IMR-90 (cell line): ENCODE measurements around the gene P2RX3. TPM values are rescaled to one million over a fixed set of nuclear protein-coding genes. Genes with fewer than 3 reads are reported as not detected.

Source experiments
- ATAC-seq: fragments of 200-7000 bp; cut with Tn5 transposase; 2 replicates; pipeline ENCODE4 v1.9.1; 2020; ENCODE audit warnings: low read depth, mild to moderate bottlenecking, moderate library complexity
- BruUV-seq: library from RNA; stranded (reverse); fragments of 400-500 nt; replicated peaks from 2 replicates; lab custom pipeline; 2021; lab: Mats Ljungman, UMichigan
- CTCF ChIA-PET: fragments of 300-600 bp; formaldehyde crosslinking; extraction: SDS; loops from one replicate; lab custom pipeline; 2021; ENCODE audit warnings: antibody characterized with exemption; lab: Yijun Ruan, JAX
- POLR2A ChIA-PET: fragments of 300-600 bp; sonication (Branson Sonifier 250); formaldehyde crosslinking; loops from one replicate; lab custom pipeline; 2022; ENCODE audit warnings: antibody characterized with exemption; ENCODE audit not compliant: unreplicated experiment; lab: Charles Lee
- DNase-seq: peaks from one replicate; pipeline ENCODE4 v3.0.0; 2013
- H2AFZ ChIP-seq: replicated peaks from 2 replicates; pipeline ENCODE3; 2013; ENCODE audit warnings: low read length, mild to moderate bottlenecking; ENCODE audit not compliant: poor library complexity
- H2AK5ac ChIP-seq: 2 replicates; pipeline ENCODE4 v1.6.1; 2013; ENCODE audit warnings: low read depth, low read length, inconsistent platforms
- H2AK9ac ChIP-seq: replicated peaks from 2 replicates; pipeline ENCODE3; 2013; ENCODE audit warnings: mild to moderate bottlenecking, low read depth, low read length, moderate library complexity; ENCODE audit not compliant: poor library complexity
- H2BK120ac ChIP-seq: 2 replicates; pipeline ENCODE4 v1.6.1; 2013; ENCODE audit warnings: low read depth, low read length, inconsistent platforms
- H2BK15ac ChIP-seq: 3 replicates; pipeline ENCODE4 v1.6.1; 2013; ENCODE audit warnings: low read depth, low read length, inconsistent platforms
- H2BK20ac ChIP-seq: 2 replicates; pipeline ENCODE4 v1.6.1; 2013; ENCODE audit warnings: low read depth, mild to moderate bottlenecking, inconsistent platforms, low read length, moderate library complexity
- H2BK5ac ChIP-seq: 2 replicates; pipeline ENCODE4 v1.6.1; 2013; ENCODE audit warnings: mild to moderate bottlenecking, low read depth, low read length, inconsistent platforms; ENCODE audit not compliant: poor library complexity, severe bottlenecking
- H3K14ac ChIP-seq: replicated peaks from 2 replicates; pipeline ENCODE4 v1.6.1; 2013; ENCODE audit warnings: low read depth, low read length, inconsistent platforms
- H3K18ac ChIP-seq: 2 replicates; pipeline ENCODE4 v1.6.1; 2013; ENCODE audit warnings: low read depth, low read length, control low read depth
- H3K23ac ChIP-seq: 2 replicates; pipeline ENCODE4 v1.6.1; 2013; ENCODE audit warnings: low read depth, low read length, inconsistent platforms
- H3K27ac ChIP-seq: 2 replicates; pipeline ENCODE4 v1.5.1; 2013; ENCODE audit warnings: mild to moderate bottlenecking, control low read depth, low read length; ENCODE audit not compliant: insufficient read depth
- H3K27me3 ChIP-seq: 2 replicates; pipeline ENCODE4 v1.6.1; 2013; ENCODE audit warnings: low read length; ENCODE audit not compliant: control insufficient read depth, insufficient read depth
- H3K36me3 ChIP-seq: 2 replicates; pipeline ENCODE4 v1.6.1; 2013; ENCODE audit warnings: low read length, mixed read lengths; ENCODE audit not compliant: control insufficient read depth, insufficient read depth
- H3K4ac ChIP-seq: 2 replicates; pipeline ENCODE4 v1.6.1; 2013; ENCODE audit warnings: low read depth, low read length, inconsistent platforms
- H3K4me1 ChIP-seq: 2 replicates; pipeline ENCODE4 v1.6.1; 2013; ENCODE audit warnings: low read length, mixed read lengths; ENCODE audit not compliant: control insufficient read depth, insufficient read depth
- H3K4me2 ChIP-seq: 2 replicates; pipeline ENCODE4 v1.6.1; 2013; ENCODE audit warnings: low read depth, mild to moderate bottlenecking, control low read depth, low read length, moderate library complexity
- H3K4me3 ChIP-seq: 2 replicates; pipeline ENCODE4 v1.5.1; 2013; ENCODE audit warnings: low read depth, mild to moderate bottlenecking, control low read depth, low read length, moderate library complexity; ENCODE audit not compliant: insufficient read depth
- H3K56ac ChIP-seq: 2 replicates; pipeline ENCODE4 v1.6.1; 2013; ENCODE audit warnings: low read length, inconsistent platforms; ENCODE audit not compliant: insufficient read depth; ENCODE audit errors: extremely low read depth
- H3K79me1 ChIP-seq, 2 experiments: 2 replicates each; pipeline ENCODE4 v1.6.1; 2013; ENCODE audit warnings: low read length in 2 of 2, inconsistent platforms in 1 of 2, low read depth in 1 of 2
- H3K9ac ChIP-seq: 2 replicates; pipeline ENCODE4 v1.6.1; 2013; ENCODE audit warnings: low read depth, low read length, control low read depth
- H3K9me1 ChIP-seq: 2 replicates; pipeline ENCODE4 v1.6.1; 2013; ENCODE audit warnings: low read length, inconsistent platforms; ENCODE audit not compliant: insufficient read depth
- H3K9me3 ChIP-seq: 2 replicates; pipeline ENCODE4 v1.6.1; 2013; ENCODE audit warnings: low read length; ENCODE audit not compliant: control insufficient read depth, insufficient read depth
- H4K20me1 ChIP-seq: 2 replicates; pipeline ENCODE4 v1.6.1; 2013; ENCODE audit warnings: low read length, inconsistent platforms; ENCODE audit not compliant: insufficient read depth
- H4K5ac ChIP-seq: 2 replicates; pipeline ENCODE4 v1.6.1; 2013; ENCODE audit warnings: mild to moderate bottlenecking, low read depth, low read length, control low read depth
- H4K8ac ChIP-seq, 2 experiments: 2 replicates each; pipeline ENCODE4 v1.6.1; 2013; ENCODE audit warnings: low read depth in 2 of 2, low read length in 2 of 2, control low read depth in 1 of 2, inconsistent platforms in 1 of 2
- H4K91ac ChIP-seq: 2 replicates; pipeline ENCODE4 v1.6.1; 2013; ENCODE audit warnings: low read depth, low read length, inconsistent platforms; ENCODE audit not compliant: insufficient read depth
- FOS ChIP-seq: fragments of 150-350 bp; IDR thresholded peaks from 2 replicates; pipeline ENCODE4 v1.6.1; 2016; ENCODE audit warnings: low read depth, low read length
- MAZ ChIP-seq: IDR thresholded peaks from 2 replicates; pipeline ENCODE4 v1.6.1; 2012; ENCODE audit warnings: low read depth, mild to moderate bottlenecking, low read length, improper control_type of control experiment, moderate library complexity, borderline replicate concordance
- MXI1 ChIP-seq: IDR thresholded peaks from 2 replicates; pipeline ENCODE4 v1.6.1; 2012; ENCODE audit warnings: low read depth, mild to moderate bottlenecking, low read length, moderate library complexity, borderline replicate concordance
- NFE2L2 ChIP-seq: fragments of 150-350 bp; IDR thresholded peaks from 2 replicates; pipeline ENCODE4 v1.6.1; 2016; ENCODE audit warnings: low read depth, mild to moderate bottlenecking, low read length
- POLR2A ChIP-seq: IDR thresholded peaks from 2 replicates; pipeline ENCODE4 v1.6.1; 2012; ENCODE audit warnings: mild to moderate bottlenecking, low read depth, low read length
- RAD21 ChIP-seq: IDR thresholded peaks from 2 replicates; pipeline ENCODE4 v1.6.1; 2012; ENCODE audit warnings: low read length, improper control_type of control experiment
- WGBS, 2 experiments: methylation state at CpG; one replicate each; pipeline versions ENCODE4 v1.1.5 to v1.1.7; 2013; ENCODE audit warnings: missing lambda C conversion rate in 2 of 2; ENCODE audit not compliant: insufficient read length in 1 of 2; ENCODE audit errors: extremely low coverage in 2 of 2; 5-methylcytosine and 5-hydroxymethylcytosine counted together
- dilution Hi-C: fragments of 300-500 bp; cut with HindIII; formaldehyde crosslinking; loops from one replicate; pipeline ENCODE4 v1.14.3; 2018; ENCODE audit warnings: low sequenced_read_pairs; ENCODE audit not compliant: unreplicated experiment
- in situ Hi-C: fragments of 300-500 bp; cut with MboI; formaldehyde crosslinking; loops from 3 replicates; pipeline ENCODE4 v1.14.3; 2019; ENCODE audit warnings: low sequenced_read_pairs, inconsistent platforms, mixed read lengths
- intact Hi-C: fragments of 100-400 bp; cut with micrococcal nuclease; formaldehyde crosslinking; loops from 2 replicates; pipeline ENCODE4 v1.10.0; 2022
- polyA plus RNA-seq, 3 experiments: library from polyadenylated mRNA; depleted of rRNA; stranded (reverse); fragments of >200 nt; gene quantifications; 2 replicates each; pipeline ENCODE4 v1.2.3, GENCODE V29; 2012; ENCODE audit warnings: low replicate concordance in 1 of 3
- total RNA-seq: library from RNA; depleted of rRNA; stranded (reverse); fragments of >200 nt; gene quantifications from 2 replicates; pipeline ENCODE4 v1.2.3, GENCODE V29; 2012
- TF ChIP-seq, protein P1 (sequence below): fragments of 150-350 bp; IDR thresholded peaks from 2 replicates; pipeline ENCODE4 v1.6.1; 2016; ENCODE audit warnings: low read depth, mild to moderate bottlenecking, low read length, moderate library complexity, borderline replicate concordance
- TF ChIP-seq, protein P2 (sequence below): fragments of 150-350 bp; IDR thresholded peaks from 2 replicates; pipeline ENCODE4 v1.6.1; 2017; ENCODE audit warnings: mild to moderate bottlenecking, antibody characterized with exemption, low read length, low read depth
- TF ChIP-seq, protein P3 (sequence below): conservative IDR thresholded peaks from 2 replicates; pipeline ENCODE4 v1.5.1; 2012; ENCODE audit warnings: mild to moderate bottlenecking, low read depth, low read length, improper control_type of control experiment

P2RX3 gene
- total and polyA plus RNA-seq, 2 of the 4 experiments (the other 2 are of a cell fraction): not detected

DNA sequence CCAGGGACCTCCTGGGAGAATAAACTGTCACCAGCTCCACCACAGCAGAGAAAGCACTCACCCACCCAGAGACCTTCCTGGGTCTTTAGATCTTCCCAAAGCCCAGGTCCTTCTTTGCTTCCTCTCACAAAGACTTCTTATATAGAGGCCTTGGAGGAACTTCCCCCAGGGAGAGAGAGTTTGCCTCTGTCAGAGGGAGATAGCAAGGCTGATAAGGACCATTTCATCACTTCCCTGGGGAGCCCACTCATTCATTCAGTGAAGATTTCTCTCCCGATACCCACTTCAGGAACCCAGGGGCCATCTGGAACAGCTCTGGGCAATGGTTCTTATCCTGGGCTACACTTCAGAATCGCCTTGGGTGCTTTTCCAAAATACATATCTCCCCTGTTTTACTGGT is 52.4 kb downstream of the P2RX3 start, which contains the start of gene PRG2:
Gene PRG2 (minus strand): TSS at position 116 of the 400 bp plus-strand sequence. CDS start 706 bp downstream, outside the sequence.
- Histone ChIP-seq H3K4ac (no peak within 1 kb of the TSS), H3K4me2 (no peak within 1 kb of the TSS), H3K9me1 (no peaks in the 10 kb centered on the region), H3K9ac (no peak within 1 kb of the TSS), H3K9me3 (no peaks in the 10 kb centered on the region), H3K27me3 (peaks cover 40% of the 10 kb centered on the region), H4K8ac (no peak within 1 kb of the TSS), H3K4me3 (no peak within 1 kb of the TSS), H2BK120ac (no peak within 1 kb of the TSS), H3K18ac (no peak within 1 kb of the TSS), H3K79me1 (no peaks in the 10 kb centered on the region), H2AK9ac (no peak within 1 kb of the TSS), H4K20me1 (no peaks in the 10 kb centered on the region), H3K56ac (no peak within 1 kb of the TSS), H3K14ac (no peak within 1 kb of the TSS), H2BK20ac (no peak within 1 kb of the TSS), H2BK5ac (no peak within 1 kb of the TSS), H2BK15ac (no peak within 1 kb of the TSS), H2AFZ (no peak within 1 kb of the TSS), H3K36me3 (no peaks in the 10 kb centered on the region), H3K23ac (no peak within 1 kb of the TSS), H2AK5ac (no peak within 1 kb of the TSS), H3K4me1 (no peaks in the 10 kb centered on the region), H3K27ac (no peak within 1 kb of the TSS), H4K91ac (no peak within 1 kb of the TSS), H4K5ac (no peak within 1 kb of the TSS)
- ChIA-PET POLR2A (no interaction called here), CTCF (no interaction called here)
- TF ChIP-seq, protein P1, sequence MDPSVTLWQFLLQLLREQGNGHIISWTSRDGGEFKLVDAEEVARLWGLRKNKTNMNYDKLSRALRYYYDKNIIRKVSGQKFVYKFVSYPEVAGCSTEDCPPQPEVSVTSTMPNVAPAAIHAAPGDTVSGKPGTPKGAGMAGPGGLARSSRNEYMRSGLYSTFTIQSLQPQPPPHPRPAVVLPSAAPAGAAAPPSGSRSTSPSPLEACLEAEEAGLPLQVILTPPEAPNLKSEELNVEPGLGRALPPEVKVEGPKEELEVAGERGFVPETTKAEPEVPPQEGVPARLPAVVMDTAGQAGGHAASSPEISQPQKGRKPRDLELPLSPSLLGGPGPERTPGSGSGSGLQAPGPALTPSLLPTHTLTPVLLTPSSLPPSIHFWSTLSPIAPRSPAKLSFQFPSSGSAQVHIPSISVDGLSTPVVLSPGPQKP: no peak
- no peak for TF ChIP-seq MXI1
- TF ChIP-seq MAZ: no peak
- no peak for TF ChIP-seq FOS
- TF ChIP-seq, protein P2, sequence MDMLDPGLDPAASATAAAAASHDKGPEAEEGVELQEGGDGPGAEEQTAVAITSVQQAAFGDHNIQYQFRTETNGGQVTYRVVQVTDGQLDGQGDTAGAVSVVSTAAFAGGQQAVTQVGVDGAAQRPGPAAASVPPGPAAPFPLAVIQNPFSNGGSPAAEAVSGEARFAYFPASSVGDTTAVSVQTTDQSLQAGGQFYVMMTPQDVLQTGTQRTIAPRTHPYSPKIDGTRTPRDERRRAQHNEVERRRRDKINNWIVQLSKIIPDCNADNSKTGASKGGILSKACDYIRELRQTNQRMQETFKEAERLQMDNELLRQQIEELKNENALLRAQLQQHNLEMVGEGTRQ: no peak
- no peak for TF ChIP-seq POLR2A
- no peak for TF ChIP-seq NFE2L2
- no peak for TF ChIP-seq RAD21
- TF ChIP-seq, protein P3, sequence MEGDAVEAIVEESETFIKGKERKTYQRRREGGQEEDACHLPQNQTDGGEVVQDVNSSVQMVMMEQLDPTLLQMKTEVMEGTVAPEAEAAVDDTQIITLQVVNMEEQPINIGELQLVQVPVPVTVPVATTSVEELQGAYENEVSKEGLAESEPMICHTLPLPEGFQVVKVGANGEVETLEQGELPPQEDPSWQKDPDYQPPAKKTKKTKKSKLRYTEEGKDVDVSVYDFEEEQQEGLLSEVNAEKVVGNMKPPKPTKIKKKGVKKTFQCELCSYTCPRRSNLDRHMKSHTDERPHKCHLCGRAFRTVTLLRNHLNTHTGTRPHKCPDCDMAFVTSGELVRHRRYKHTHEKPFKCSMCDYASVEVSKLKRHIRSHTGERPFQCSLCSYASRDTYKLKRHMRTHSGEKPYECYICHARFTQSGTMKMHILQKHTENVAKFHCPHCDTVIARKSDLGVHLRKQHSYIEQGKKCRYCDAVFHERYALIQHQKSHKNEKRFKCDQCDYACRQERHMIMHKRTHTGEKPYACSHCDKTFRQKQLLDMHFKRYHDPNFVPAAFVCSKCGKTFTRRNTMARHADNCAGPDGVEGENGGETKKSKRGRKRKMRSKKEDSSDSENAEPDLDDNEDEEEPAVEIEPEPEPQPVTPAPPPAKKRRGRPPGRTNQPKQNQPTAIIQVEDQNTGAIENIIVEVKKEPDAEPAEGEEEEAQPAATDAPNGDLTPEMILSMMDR: no peak
- intact Hi-C loops: no loop called here
- ATAC-seq: no peak
- no TSS peak for BruUV-seq
- WGBS, 2 experiments: no CpG with 5 or more reads among the region's 2 CpGs
- DNase-seq: no peak
- in situ Hi-C loops: no loop called here
- dilution Hi-C loops: no loop called here
